Measurements from ENCODE around the gene FAT2.

GRCh38 chr5:151638619-151639018 lies 47.5 kb upstream of the FAT2 start:
- TF ChIP-seq CTCF (IDR thresholded peaks at IDR 0.05) (no peak), POLR2A (IDR thresholded peaks at IDR 0.05) (no peak)

All from right lobe of liver (tissue), 4 donors.